Ishikawa (cell line): ENCODE data around the gene KIF16B.

Experiments
- CEBPB ChIP-seq: IDR thresholded peaks from 2 replicates; pipeline ENCODE4 v1.6.1; 2012
- CREB1 ChIP-seq: IDR thresholded peaks from 2 replicates; pipeline ENCODE4 v1.6.1; 2012; ENCODE audit warnings: low read depth
- EGR1 ChIP-seq: IDR thresholded peaks from 2 replicates; pipeline ENCODE4 v1.6.1; 2012
- EP300 ChIP-seq: IDR thresholded peaks from 2 replicates; pipeline ENCODE4 v1.6.1; 2012; ENCODE audit warnings: borderline replicate concordance
- FOXM1 ChIP-seq: IDR thresholded peaks from 2 replicates; pipeline ENCODE4 v1.6.1; 2012; ENCODE audit warnings: low read depth, borderline replicate concordance
- MAX ChIP-seq: IDR thresholded peaks from 2 replicates; pipeline ENCODE4 v1.6.1; 2012
- NFIC ChIP-seq: IDR thresholded peaks from 2 replicates; pipeline ENCODE4 v1.6.1; 2012
- RAD21 ChIP-seq: IDR thresholded peaks from 2 replicates; pipeline ENCODE4 v1.6.1; 2012; ENCODE audit warnings: low read depth
- REST ChIP-seq: IDR thresholded peaks from 2 replicates; pipeline ENCODE4 v1.6.1; 2012; ENCODE audit warnings: low read depth, mild to moderate bottlenecking
- TAF1 ChIP-seq: IDR thresholded peaks from 2 replicates; pipeline ENCODE4 v1.6.1; 2012; ENCODE audit warnings: low read depth, mild to moderate bottlenecking
- TCF12 ChIP-seq: IDR thresholded peaks from 2 replicates; pipeline ENCODE4 v1.6.1; 2012; ENCODE audit warnings: low read depth
- TEAD4 ChIP-seq: IDR thresholded peaks from 2 replicates; pipeline ENCODE4 v1.6.1; 2012
- USF1 ChIP-seq: IDR thresholded peaks from 2 replicates; pipeline ENCODE4 v1.6.1; 2012
- YY1 ChIP-seq: IDR thresholded peaks from 2 replicates; pipeline ENCODE4 v1.6.1; 2012; ENCODE audit warnings: low read depth
- ZBTB7A ChIP-seq: IDR thresholded peaks from 2 replicates; pipeline ENCODE4 v1.6.1; 2012; ENCODE audit warnings: low read depth

The KIF16B gene

GRCh38 chr20:16530201-16530681, 43.0 kb downstream of the KIF16B start:
- TF ChIP-seq MAX (no peak), EP300 (no peak), CREB1 (no peak), USF1 (no peak), TCF12 (no peak), TAF1 (no peak), CEBPB (no peak), ZBTB7A (no peak), YY1 (no peak), EGR1 (no peak), RAD21 (no peak), REST (no peak), TEAD4 (no peak), FOXM1 (no peak), NFIC (no peak)

GRCh38 chr20:16528078-16528477, 45.2 kb downstream of the KIF16B start:
- no peak for TF ChIP-seq YY1
- TF ChIP-seq TEAD4, result no peak
- TF ChIP-seq MAX, result no peak
- no peak for TF ChIP-seq EGR1
- TF ChIP-seq REST, result no peak
- no peak for TF ChIP-seq RAD21
- TF ChIP-seq FOXM1, result no peak
- TF ChIP-seq CEBPB, result no peak
- no peak for TF ChIP-seq NFIC

- TF ChIP-seq NFIC, result no peak
- TF ChIP-seq TAF1, result no peak
- no peak for TF ChIP-seq ZBTB7A
- TF ChIP-seq CEBPB, result no peak
- TF ChIP-seq EP300, result no peak
- no peak for TF ChIP-seq REST
- TF ChIP-seq TEAD4, result no peak
- TF ChIP-seq EGR1, result no peak
- TF ChIP-seq RAD21, result no peak
- TF ChIP-seq YY1, result no peak
- no peak for TF ChIP-seq MAX
Measured at GRCh38 chr20:16527438-16527837, 45.8 kb downstream of the KIF16B start.

GRCh38 chr20:16526433-16527380, 46.5 kb downstream of the KIF16B start:
- no peak for TF ChIP-seq ZBTB7A
- no peak for TF ChIP-seq EP300
- no peak for TF ChIP-seq TEAD4
- TF ChIP-seq REST, result no peak
- no peak for TF ChIP-seq FOXM1
- TF ChIP-seq USF1, result no peak
- TF ChIP-seq YY1, result no peak
- TF ChIP-seq CREB1, result no peak
- no peak for TF ChIP-seq MAX
- no peak for TF ChIP-seq NFIC
